ENCODE data around the gene OR2A5. TPM values are rescaled to one million over a fixed set of nuclear protein-coding genes. Genes with fewer than 3 reads are reported as not detected.
"Not testable (repeated sequence)": the region's sequence is repeated elsewhere in the genome, so short reads cannot be mapped to it uniquely, and the experiment has no call there.

The OR2A5 gene
- total RNA-seq, 1 donor: not detected

GRCh38 chr7:144049491-144049890, 743 bp downstream of the OR2A5 start:
- no peak for DNase-seq (ENCODE audit: low read depth)
- TF ChIP-seq CTCF (IDR thresholded peaks at IDR 0.05; ENCODE audit: insufficient read depth, low read length): no peak
- H3K4me3 ChIP-seq (ENCODE audit: low read depth, low read length): no peak overlapping the region

- DNase-seq (ENCODE audit: low read depth): no peak
- no peak for TF ChIP-seq CTCF (IDR thresholded peaks at IDR 0.05; ENCODE audit: insufficient read depth, low read length)
- no peak overlapping the region for H3K4me3 ChIP-seq (ENCODE audit: low read depth, low read length)
These were observed 1.3 kb downstream of the OR2A5 start for GRCh38 chr7:144050093-144050492.

- not testable (repeated sequence) for DNase-seq (ENCODE audit: low read depth); H3K4me3 ChIP-seq (ENCODE audit: low read depth, low read length)
These were observed 2.1 kb downstream of the OR2A5 start for GRCh38 chr7:144050884-144051283.

GRCh38 chr7:144057954-144058353, 9.2 kb downstream of the OR2A5 start:
- no peak overlapping the region for H3K4me3 ChIP-seq (ENCODE audit: low read depth, low read length)
- DNase-seq (ENCODE audit: low read depth): no peak
- TF ChIP-seq CTCF (IDR thresholded peaks at IDR 0.05; ENCODE audit: insufficient read depth, low read length): no peak

- peak; percentile 2 for TF ChIP-seq CTCF (IDR thresholded peaks at IDR 0.05; ENCODE audit: insufficient read depth, low read length)
- no peak overlapping the region for H3K4me3 ChIP-seq (ENCODE audit: low read depth, low read length)
- no peak for DNase-seq (ENCODE audit: low read depth)
These were observed 15.0 kb downstream of the OR2A5 start for GRCh38 chr7:144063710-144064109.

- no peak for TF ChIP-seq CTCF (IDR thresholded peaks at IDR 0.05; ENCODE audit: insufficient read depth, low read length)
- DNase-seq (ENCODE audit: low read depth): no peak
- no peak within 1 kb of the TSS for H3K4me3 ChIP-seq (ENCODE audit: low read depth, low read length)
These were observed 20.8 kb downstream of the OR2A5 start, which contains the start of gene OR2A25 for GRCh38 chr7:144069511-144069910. Gene OR2A25, plus strand, starts transcription at chr7:144069811. Its CDS starts 4,409 bp downstream, at chr7:144074220.

GRCh38 chr7:144069953-144070352, 21.2 kb downstream of the OR2A5 start:
- no peak overlapping the region for H3K4me3 ChIP-seq (ENCODE audit: low read depth, low read length)
- no peak for TF ChIP-seq CTCF (IDR thresholded peaks at IDR 0.05; ENCODE audit: insufficient read depth, low read length)
- DNase-seq (ENCODE audit: low read depth): no peak

Data from fibroblast of the aortic adventitia (primary cell).